HUES48 (cell line): ENCODE measurements around the gene PSORS1C1.
"Not testable (repeated sequence)": the region's sequence is repeated elsewhere in the genome, so short reads cannot be mapped to it uniquely, and the experiment has no call there.

ENCODE experiments used
- H3K27ac ChIP-seq: one replicate; pipeline ENCODE4 v1.7.0; 2013; ENCODE audit warnings: low read depth, low read length, inconsistent platforms
- H3K27me3 ChIP-seq: 2 replicates; pipeline ENCODE4 v1.6.1; 2013; ENCODE audit warnings: mild to moderate bottlenecking, low read length; ENCODE audit not compliant: control insufficient read depth, insufficient read depth
- H3K36me3 ChIP-seq: 2 replicates; pipeline ENCODE4 v1.6.1; 2013; ENCODE audit warnings: low read length; ENCODE audit not compliant: control insufficient read depth, insufficient read depth
- H3K4me1 ChIP-seq: 2 replicates; pipeline ENCODE4 v1.6.1; 2013; ENCODE audit warnings: mild to moderate bottlenecking, low read length; ENCODE audit not compliant: control insufficient read depth, insufficient read depth
- H3K4me3 ChIP-seq: 2 replicates; pipeline ENCODE4 v1.5.1; 2013; ENCODE audit warnings: mild to moderate bottlenecking, low read depth, low read length
- H3K9ac ChIP-seq: 2 replicates; pipeline ENCODE4 v1.6.1; 2013; ENCODE audit warnings: mild to moderate bottlenecking, low read depth, low read length, moderate library complexity
- H3K9me3 ChIP-seq: 2 replicates; pipeline ENCODE4 v1.6.1; 2013; ENCODE audit warnings: low read length; ENCODE audit not compliant: control insufficient read depth, insufficient read depth

Gene PSORS1C1

GRCh38 chr6:31161216-31162126 lies 46.9 kb downstream of the PSORS1C1 start:
- Histone ChIP-seq H3K36me3 (peaks cover 46% of the 10 kb centered on the region), H3K27me3 (no peaks in the 10 kb centered on the region), H3K9ac (no peak overlapping the region), H3K9me3 (no peaks in the 10 kb centered on the region), H3K27ac (peak overlapping the region; percentile 47), H3K4me1 (peaks cover 32% of the 10 kb centered on the region), H3K4me3 (no peak overlapping the region)

GRCh38 chr6:31162463-31163165 lies 48.0 kb downstream of the PSORS1C1 start:
- Histone ChIP-seq H3K9ac (no peak overlapping the region), H3K27ac (peak overlapping the region; percentile 9), H3K36me3 (peaks cover 51% of the 10 kb centered on the region), H3K4me3 (no peak overlapping the region), H3K4me1 (peaks cover 30% of the 10 kb centered on the region), H3K27me3 (no peaks in the 10 kb centered on the region), H3K9me3 (no peaks in the 10 kb centered on the region)

DNA sequence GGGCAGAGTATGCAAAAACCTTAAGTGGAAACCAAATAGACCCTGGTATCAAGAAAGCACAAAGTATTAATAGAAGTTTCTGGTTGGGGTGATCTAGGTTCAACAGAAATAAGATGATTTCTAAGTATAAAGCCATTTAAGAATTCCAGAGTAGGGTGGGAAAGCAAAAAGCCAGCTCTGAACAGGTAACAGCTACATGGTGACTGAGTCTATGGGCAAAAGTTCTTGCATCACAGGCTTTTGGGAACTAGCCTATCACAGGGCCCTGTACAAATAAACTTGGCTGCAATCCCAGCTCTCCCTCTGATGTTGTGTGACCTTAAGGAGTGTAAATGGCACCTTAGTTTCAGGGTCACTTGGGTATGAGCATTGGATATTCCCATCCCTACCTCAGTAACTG lies 49.3 kb downstream of the PSORS1C1 start:
- Histone ChIP-seq H3K9me3 (no peaks in the 10 kb centered on the region), H3K4me3 (no peak overlapping the region), H3K36me3 (peaks cover 55% of the 10 kb centered on the region), H3K4me1 (peaks cover 30% of the 10 kb centered on the region), H3K9ac (no peak overlapping the region), H3K27me3 (no peaks in the 10 kb centered on the region), H3K27ac (no peak overlapping the region)

GRCh38 chr6:31164475-31165063 lies 50.0 kb downstream of the PSORS1C1 start:
- not testable (repeated sequence) for H3K9me3 ChIP-seq, H3K27ac ChIP-seq, H3K27me3 ChIP-seq, H3K4me3 ChIP-seq, H3K9ac ChIP-seq
- Histone ChIP-seq H3K36me3 (peaks cover 55% of the 10 kb centered on the region), H3K4me1 (peaks cover 25% of the 10 kb centered on the region)

DNA sequence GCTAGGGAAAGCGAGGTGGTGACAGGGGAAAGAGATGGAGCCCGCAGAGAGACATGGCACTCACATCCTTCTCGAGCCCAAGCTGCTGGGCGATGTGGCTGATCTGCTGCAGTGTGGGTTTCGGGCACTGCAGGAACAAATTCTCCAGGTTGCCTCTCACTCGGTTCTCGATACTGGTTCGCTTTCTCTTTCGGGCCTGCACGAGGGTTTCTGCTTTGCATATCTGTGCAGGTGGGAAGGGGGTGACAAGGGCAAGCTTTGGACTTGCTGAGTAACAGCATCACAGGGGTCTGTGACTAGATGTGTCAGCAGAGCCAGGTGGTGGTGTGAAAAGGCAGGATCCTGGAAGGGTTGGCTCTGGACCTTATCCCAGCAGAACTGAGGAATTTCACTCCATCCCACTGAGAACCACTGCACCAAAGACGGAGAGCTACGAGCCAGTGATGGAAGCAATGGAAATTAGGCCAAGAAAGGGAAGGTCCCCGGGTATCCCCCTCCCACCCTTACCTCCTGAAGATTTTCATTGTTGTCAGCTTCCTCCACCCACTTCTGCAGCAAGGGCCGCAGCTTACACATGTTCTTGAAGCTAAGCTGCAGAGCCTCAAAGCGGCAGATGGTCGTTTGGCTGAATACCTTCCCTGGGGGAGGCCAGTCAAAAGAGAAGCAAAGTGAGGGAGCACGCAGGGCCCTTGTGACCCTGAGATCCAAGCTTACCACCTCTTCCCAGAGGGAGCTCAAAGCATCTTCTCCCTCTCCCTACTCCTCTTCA lies 50.6 kb downstream of the PSORS1C1 start:
- H3K36me3 ChIP-seq, result peaks cover 55% of the 10 kb centered on the region

GRCh38 chr6:31165986-31166385 lies 51.4 kb downstream of the PSORS1C1 start:
- H3K27me3 ChIP-seq, result no peaks in the 10 kb centered on the region
- no peak overlapping the region for H3K4me3 ChIP-seq
- no peak overlapping the region for H3K9ac ChIP-seq
- H3K9me3 ChIP-seq, result no peaks in the 10 kb centered on the region
- H3K27ac ChIP-seq, result peak overlapping the region; percentile 46
- H3K36me3 ChIP-seq, result peaks cover 55% of the 10 kb centered on the region
- peaks cover 23% of the 10 kb centered on the region for H3K4me1 ChIP-seq

More for the DNA sequence above, 50.6 kb downstream of the PSORS1C1 start:
- H3K9ac ChIP-seq, H3K4me3 ChIP-seq, H3K27me3 ChIP-seq, H3K9me3 ChIP-seq: not testable (repeated sequence)
- H3K4me1 ChIP-seq, result peaks cover 19% of the 10 kb centered on the region
- peak overlapping the region; percentile 46 for H3K27ac ChIP-seq

DNA sequence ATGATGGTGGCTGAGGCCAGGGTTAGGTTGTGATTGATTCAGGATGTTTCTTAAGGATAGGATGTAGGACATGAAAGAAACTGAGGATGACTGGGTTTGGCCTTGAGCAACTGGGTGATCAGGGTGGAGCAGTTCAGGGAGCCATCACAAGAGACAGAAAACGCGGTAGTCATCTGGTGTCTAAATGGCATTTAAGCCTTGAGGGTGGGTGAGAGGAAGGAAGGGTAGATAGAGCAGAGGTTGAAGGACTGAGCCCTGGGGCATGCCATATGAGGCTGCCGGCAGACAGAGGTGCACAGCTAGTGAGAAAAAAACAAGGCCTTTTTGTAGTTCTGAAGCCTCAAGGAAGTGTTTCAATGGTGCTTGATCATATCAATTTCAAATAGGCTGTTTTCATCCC lies 54.0 kb downstream of the PSORS1C1 start:
- H3K9me3 ChIP-seq, result no peaks in the 10 kb centered on the region
- H3K4me3 ChIP-seq, result peak overlapping the region; percentile 88
- peak overlapping the region; percentile 77 for H3K9ac ChIP-seq
- peaks cover 34% of the 10 kb centered on the region for H3K36me3 ChIP-seq
- no peaks in the 10 kb centered on the region for H3K27me3 ChIP-seq
- H3K4me1 ChIP-seq, result peaks cover 26% of the 10 kb centered on the region
- H3K27ac ChIP-seq, result peak overlapping the region; percentile 100

GRCh38 chr6:31169123-31169857 lies 54.7 kb downstream of the PSORS1C1 start:
- peak overlapping the region; percentile 100 for H3K27ac ChIP-seq
- peaks cover 27% of the 10 kb centered on the region for H3K36me3 ChIP-seq
- peaks cover 32% of the 10 kb centered on the region for H3K4me1 ChIP-seq
- peak overlapping the region; percentile 88 for H3K4me3 ChIP-seq
- no peaks in the 10 kb centered on the region for H3K9me3 ChIP-seq
- no peaks in the 10 kb centered on the region for H3K27me3 ChIP-seq
- H3K9ac ChIP-seq, result peak overlapping the region; percentile 77

GRCh38 chr6:31169858-31170599 lies 55.4 kb downstream of the PSORS1C1 start:
- Histone ChIP-seq H3K27ac (peak overlapping the region; percentile 100), H3K4me1 (peaks cover 34% of the 10 kb centered on the region), H3K36me3 (peaks cover 23% of the 10 kb centered on the region), H3K9ac (peak overlapping the region; percentile 77), H3K4me3 (peak overlapping the region; percentile 88)
- H3K9me3 ChIP-seq, H3K27me3 ChIP-seq: not testable (repeated sequence)

DNA sequence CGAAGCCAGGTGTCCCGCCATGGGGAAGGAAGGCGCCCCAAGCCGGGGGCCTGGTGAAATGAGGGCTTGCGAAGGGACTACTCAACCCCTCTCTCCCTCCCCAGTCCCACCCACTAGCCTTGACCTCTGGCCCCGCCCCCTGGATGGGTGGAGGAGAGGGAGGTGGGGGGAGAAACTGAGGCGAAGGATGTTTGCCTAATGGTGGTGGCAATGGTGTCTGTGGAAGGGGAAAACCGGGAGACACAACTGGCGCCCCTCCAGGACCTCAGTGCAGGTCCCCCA lies 55.9 kb downstream of the PSORS1C1 start, which contains the start of gene POU5F1:
Gene POU5F1 (minus strand): TSS at position 83 of the 282 bp plus-strand sequence. CDS start 62 bp downstream, at position 21.
- Histone ChIP-seq H3K4me3 (peak within 1 kb of the TSS; percentile 88), H3K27ac (peak within 1 kb of the TSS; percentile 100), H3K27me3 (no peaks in the 10 kb centered on the region), H3K9me3 (no peaks in the 10 kb centered on the region), H3K4me1 (peaks cover 33% of the 10 kb centered on the region), H3K36me3 (peaks cover 17% of the 10 kb centered on the region), H3K9ac (peak within 1 kb of the TSS; percentile 77)
